ENCODE results near the gene CD99L2.

Gene CD99L2

GRCh38 chrX:150768132-150768485 is 130.4 kb downstream of the CD99L2 start:
- Histone ChIP-seq H3K27ac (ENCODE audit: insufficient read depth, low read length, poor library complexity, severe bottlenecking) (no peak overlapping the region), H3K4me3 (ENCODE audit: insufficient read depth, low read depth, low read length, poor library complexity, severe bottlenecking) (no peak overlapping the region), H3K27me3 (replicated peaks; ENCODE audit: control insufficient read depth, insufficient read depth, low read length, poor library complexity, severe bottlenecking) (no peaks in the 10 kb centered on the region), H3K9me3 (ENCODE audit: control insufficient read depth, low read length) (no peaks in the 10 kb centered on the region), H3K36me3 (ENCODE audit: control insufficient read depth, insufficient read depth, low read length) (no peaks in the 10 kb centered on the region), H3K4me1 (ENCODE audit: control insufficient read depth, insufficient read depth, low read length, poor library complexity, severe bottlenecking) (no peaks in the 10 kb centered on the region)
- DNase-seq: no peak

- Histone ChIP-seq H3K27me3 (replicated peaks; ENCODE audit: control insufficient read depth, insufficient read depth, low read length, poor library complexity, severe bottlenecking) (no peaks in the 10 kb centered on the region), H3K4me1 (ENCODE audit: control insufficient read depth, insufficient read depth, low read length, poor library complexity, severe bottlenecking) (no peaks in the 10 kb centered on the region), H3K4me3 (ENCODE audit: insufficient read depth, low read depth, low read length, poor library complexity, severe bottlenecking) (no peak overlapping the region), H3K9me3 (ENCODE audit: control insufficient read depth, low read length) (no peaks in the 10 kb centered on the region), H3K36me3 (ENCODE audit: control insufficient read depth, insufficient read depth, low read length) (no peaks in the 10 kb centered on the region), H3K27ac (ENCODE audit: insufficient read depth, low read length, poor library complexity, severe bottlenecking) (no peak overlapping the region)
- no peak for DNase-seq
Measured at GRCh38 chrX:150767475-150768131, 130.9 kb downstream of the CD99L2 start.

GRCh38 chrX:150767045-150767395 is 131.4 kb downstream of the CD99L2 start:
- H3K27me3 ChIP-seq (replicated peaks; ENCODE audit: control insufficient read depth, insufficient read depth, low read length, poor library complexity, severe bottlenecking): no peaks in the 10 kb centered on the region
- no peaks in the 10 kb centered on the region for H3K36me3 ChIP-seq (ENCODE audit: control insufficient read depth, insufficient read depth, low read length)
- DNase-seq: no peak
- no peak overlapping the region for H3K4me3 ChIP-seq (ENCODE audit: insufficient read depth, low read depth, low read length, poor library complexity, severe bottlenecking)
- no peaks in the 10 kb centered on the region for H3K9me3 ChIP-seq (ENCODE audit: control insufficient read depth, low read length)
- no peak overlapping the region for H3K27ac ChIP-seq (ENCODE audit: insufficient read depth, low read length, poor library complexity, severe bottlenecking)
- H3K4me1 ChIP-seq (ENCODE audit: control insufficient read depth, insufficient read depth, low read length, poor library complexity, severe bottlenecking): no peaks in the 10 kb centered on the region

- Histone ChIP-seq H3K4me1 (ENCODE audit: control insufficient read depth, insufficient read depth, low read length, poor library complexity, severe bottlenecking) (no peaks in the 10 kb centered on the region), H3K36me3 (ENCODE audit: control insufficient read depth, insufficient read depth, low read length) (no peaks in the 10 kb centered on the region), H3K27ac (ENCODE audit: insufficient read depth, low read length, poor library complexity, severe bottlenecking) (no peak overlapping the region), H3K4me3 (ENCODE audit: insufficient read depth, low read depth, low read length, poor library complexity, severe bottlenecking) (no peak overlapping the region), H3K27me3 (replicated peaks; ENCODE audit: control insufficient read depth, insufficient read depth, low read length, poor library complexity, severe bottlenecking) (no peaks in the 10 kb centered on the region), H3K9me3 (ENCODE audit: control insufficient read depth, low read length) (no peaks in the 10 kb centered on the region)
- DNase-seq: no peak
Measured at GRCh38 chrX:150766351-150767044, 132.0 kb downstream of the CD99L2 start.

DNA sequence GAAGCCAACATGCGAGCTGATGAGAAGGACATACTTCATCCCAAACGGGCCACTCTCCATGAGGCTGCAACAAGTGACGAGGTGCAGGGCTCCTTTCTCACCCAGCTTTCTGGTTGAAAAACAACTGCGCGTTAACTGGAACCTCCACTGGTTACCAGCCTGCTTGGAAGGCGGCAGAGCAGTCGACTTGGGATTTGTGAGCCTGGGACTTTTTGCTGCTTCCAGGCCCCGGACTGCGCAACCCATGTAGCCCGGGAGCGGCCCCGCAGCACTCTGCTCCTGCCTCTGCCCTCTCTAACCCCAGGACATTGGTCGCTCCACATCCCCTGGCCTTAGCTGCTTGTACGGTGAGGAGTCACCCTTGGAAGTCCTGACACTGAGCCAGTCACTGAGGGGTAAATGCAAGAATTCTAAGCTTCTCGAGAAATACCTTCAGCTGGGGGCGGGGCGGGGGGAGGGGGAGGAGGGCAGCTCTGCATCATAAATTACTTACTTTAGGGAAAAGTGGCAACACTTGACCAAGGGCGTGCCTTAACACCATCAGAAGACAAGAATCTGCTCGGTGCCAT is 132.6 kb downstream of the CD99L2 start:
- no peaks in the 10 kb centered on the region for H3K9me3 ChIP-seq (ENCODE audit: control insufficient read depth, low read length)
- H3K27me3 ChIP-seq (replicated peaks; ENCODE audit: control insufficient read depth, insufficient read depth, low read length, poor library complexity, severe bottlenecking): no peaks in the 10 kb centered on the region
- H3K36me3 ChIP-seq (ENCODE audit: control insufficient read depth, insufficient read depth, low read length): no peaks in the 10 kb centered on the region
- H3K27ac ChIP-seq (ENCODE audit: insufficient read depth, low read length, poor library complexity, severe bottlenecking): no peak overlapping the region
- H3K4me1 ChIP-seq (ENCODE audit: control insufficient read depth, insufficient read depth, low read length, poor library complexity, severe bottlenecking): no peaks in the 10 kb centered on the region
- H3K4me3 ChIP-seq (ENCODE audit: insufficient read depth, low read depth, low read length, poor library complexity, severe bottlenecking): no peak overlapping the region
- DNase-seq: no peak

- Histone ChIP-seq H3K27me3 (replicated peaks; ENCODE audit: control insufficient read depth, insufficient read depth, low read length, poor library complexity, severe bottlenecking) (no peaks in the 10 kb centered on the region), H3K4me1 (ENCODE audit: control insufficient read depth, insufficient read depth, low read length, poor library complexity, severe bottlenecking) (no peaks in the 10 kb centered on the region), H3K4me3 (ENCODE audit: insufficient read depth, low read depth, low read length, poor library complexity, severe bottlenecking) (no peak overlapping the region), H3K9me3 (ENCODE audit: control insufficient read depth, low read length) (no peaks in the 10 kb centered on the region), H3K36me3 (ENCODE audit: control insufficient read depth, insufficient read depth, low read length) (no peaks in the 10 kb centered on the region), H3K27ac (ENCODE audit: insufficient read depth, low read length, poor library complexity, severe bottlenecking) (no peak overlapping the region)
- no peak for DNase-seq
Measured at GRCh38 chrX:150765237-150765636, 133.2 kb downstream of the CD99L2 start.

DNA sequence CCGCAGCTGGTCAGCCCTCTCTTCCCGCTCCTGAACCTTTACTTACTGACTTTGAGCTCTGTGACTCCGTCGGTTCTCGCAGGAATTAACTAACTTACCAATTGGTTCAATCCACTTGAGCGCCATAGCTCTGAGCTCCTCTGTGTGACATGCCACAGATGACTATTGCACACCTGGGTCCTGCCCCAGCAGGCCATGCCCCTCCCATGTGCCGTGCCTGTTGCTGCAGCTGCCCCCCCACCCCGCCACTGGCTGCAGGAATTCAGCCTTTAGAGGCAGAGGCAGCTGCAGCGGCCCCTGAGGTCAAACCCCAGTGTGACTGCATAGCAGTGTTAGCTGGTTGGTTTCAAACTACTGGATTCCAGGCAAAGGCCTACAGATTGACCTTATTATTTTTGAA is 134.7 kb downstream of the CD99L2 start:
- no peaks in the 10 kb centered on the region for H3K36me3 ChIP-seq (ENCODE audit: control insufficient read depth, insufficient read depth, low read length)
- H3K4me3 ChIP-seq (ENCODE audit: insufficient read depth, low read depth, low read length, poor library complexity, severe bottlenecking): no peak overlapping the region

DNA sequence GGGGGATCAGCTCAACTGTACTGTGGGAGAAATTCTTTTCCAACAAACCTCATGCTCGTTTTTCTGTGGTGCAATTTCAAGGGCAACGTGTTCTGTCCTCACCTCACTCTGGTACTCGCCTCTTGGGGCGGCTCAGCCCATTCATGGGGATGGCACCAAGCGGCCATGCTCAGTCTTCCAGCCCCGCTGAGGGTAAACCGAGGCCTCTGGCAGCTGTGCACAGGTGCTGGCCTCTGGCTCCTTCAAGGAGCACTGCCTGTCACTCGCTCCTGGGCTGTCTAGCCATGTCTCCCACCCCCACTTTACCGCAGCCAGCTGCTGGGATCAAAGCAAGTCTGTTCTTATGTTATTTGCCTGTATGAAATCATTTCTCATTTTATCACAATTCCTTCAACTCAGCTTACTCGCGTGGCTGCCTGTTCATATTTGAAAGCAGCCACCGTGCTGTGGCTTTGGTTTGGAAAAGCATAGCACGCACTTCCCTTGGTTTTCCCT is 135.1 kb downstream of the CD99L2 start:
- H3K36me3 ChIP-seq (ENCODE audit: control insufficient read depth, insufficient read depth, low read length): no peaks in the 10 kb centered on the region
- no peaks in the 10 kb centered on the region for H3K4me1 ChIP-seq (ENCODE audit: control insufficient read depth, insufficient read depth, low read length, poor library complexity, severe bottlenecking)
- H3K9me3 ChIP-seq (ENCODE audit: control insufficient read depth, low read length): no peaks in the 10 kb centered on the region
- H3K27me3 ChIP-seq (replicated peaks; ENCODE audit: control insufficient read depth, insufficient read depth, low read length, poor library complexity, severe bottlenecking): no peaks in the 10 kb centered on the region
- H3K27ac ChIP-seq (ENCODE audit: insufficient read depth, low read length, poor library complexity, severe bottlenecking): no peak overlapping the region
- no peak for DNase-seq
- no peak overlapping the region for H3K4me3 ChIP-seq (ENCODE audit: insufficient read depth, low read depth, low read length, poor library complexity, severe bottlenecking)

More for the DNA sequence above, 134.7 kb downstream of the CD99L2 start:
- Histone ChIP-seq H3K9me3 (ENCODE audit: control insufficient read depth, low read length) (no peaks in the 10 kb centered on the region), H3K27me3 (replicated peaks; ENCODE audit: control insufficient read depth, insufficient read depth, low read length, poor library complexity, severe bottlenecking) (no peaks in the 10 kb centered on the region), H3K4me1 (ENCODE audit: control insufficient read depth, insufficient read depth, low read length, poor library complexity, severe bottlenecking) (no peaks in the 10 kb centered on the region), H3K27ac (ENCODE audit: insufficient read depth, low read length, poor library complexity, severe bottlenecking) (no peak overlapping the region)
- no peak for DNase-seq

GRCh38 chrX:150762258-150763165 is 136.0 kb downstream of the CD99L2 start:
- no peak overlapping the region for H3K4me3 ChIP-seq (ENCODE audit: insufficient read depth, low read depth, low read length, poor library complexity, severe bottlenecking)
- peaks cover 4% of the 10 kb centered on the region for H3K36me3 ChIP-seq (ENCODE audit: control insufficient read depth, insufficient read depth, low read length)
- no peaks in the 10 kb centered on the region for H3K27me3 ChIP-seq (replicated peaks; ENCODE audit: control insufficient read depth, insufficient read depth, low read length, poor library complexity, severe bottlenecking)
- no peaks in the 10 kb centered on the region for H3K9me3 ChIP-seq (ENCODE audit: control insufficient read depth, low read length)
- H3K27ac ChIP-seq (ENCODE audit: insufficient read depth, low read length, poor library complexity, severe bottlenecking): no peak overlapping the region
- no peak for DNase-seq
- no peaks in the 10 kb centered on the region for H3K4me1 ChIP-seq (ENCODE audit: control insufficient read depth, insufficient read depth, low read length, poor library complexity, severe bottlenecking)
